ENCODE data around the gene CFB. TPM values are rescaled to one million over a fixed set of nuclear protein-coding genes. Genes with fewer than 3 reads are reported as not detected.
A peak's percentile ranks its signal among the peaks of the same experiment; 100 is the strongest.

CFB gene
- total and polyA plus RNA-seq, 2 of the 4 experiments (the other 2 are of a cell fraction) = 1.8 to 6.1 TPM

GRCh38 chr6:31920811-31921210 is 25.1 kb upstream of the CFB start:
- H3K79me1 ChIP-seq (ENCODE audit: low read depth in 1 of 2, low read length in 2 of 2) = no peaks in the 10 kb centered on the region
- ATAC-seq (ENCODE audit: low read depth) (peak; percentile 60; the same call in 1 of the 2 replicates), DNase-seq (no peak)
- no peak overlapping the region for H2AK9ac ChIP-seq (replicated peaks; ENCODE audit: low read depth, low read length, poor library complexity)
- H2BK20ac ChIP-seq (ENCODE audit: low read depth, low read length) = no peak overlapping the region
- ChIA-PET CTCF (no interaction called here), POLR2A (ENCODE audit: unreplicated experiment) (no interaction called here)
- no peak overlapping the region for H3K4me3 ChIP-seq (ENCODE audit: insufficient read depth, low read depth, low read length)
- no peak overlapping the region; the same call in 1 of the 2 replicates for H4K5ac ChIP-seq (ENCODE audit: low read depth, low read length)
- H2BK120ac ChIP-seq (ENCODE audit: low read depth, low read length) = no peak overlapping the region
- H3K9me1 ChIP-seq (ENCODE audit: insufficient read depth, low read length) = no peaks in the 10 kb centered on the region
- H4K91ac ChIP-seq (ENCODE audit: insufficient read depth, low read depth, low read length) = no peak overlapping the region
- H4K8ac ChIP-seq (ENCODE audit: low read depth in 2 of 2, low read length in 2 of 2) = no peak overlapping the region
- H3K56ac ChIP-seq (ENCODE audit: extremely low read depth, insufficient read depth, low read length) = no peak overlapping the region
- no peak overlapping the region for H2BK5ac ChIP-seq (ENCODE audit: low read depth, low read length, poor library complexity, severe bottlenecking)
- intact Hi-C loops (cut with micrococcal nuclease) (no loop called here), dilution Hi-C loops (cut with HindIII; ENCODE audit: low sequenced_read_pairs, unreplicated experiment) (no loop called here), in situ Hi-C loops (cut with MboI; ENCODE audit: low sequenced_read_pairs) (no loop called here)
- peaks cover 5% of the 10 kb centered on the region; the same call in 1 of the 2 replicates for H3K4me1 ChIP-seq (ENCODE audit: control insufficient read depth, insufficient read depth, low read length)
- H3K9me3 ChIP-seq (ENCODE audit: control insufficient read depth, insufficient read depth, low read length) = no peaks in the 10 kb centered on the region
- no peak overlapping the region for H3K27ac ChIP-seq (ENCODE audit: insufficient read depth, low read length)
- WGBS, 2 experiments (ENCODE audit: extremely low coverage in 2 of 2, insufficient read length in 1 of 2) = 17% methylated on average over 1 of the region's 2 CpGs; no CpG with 5 or more reads in 1 of the 2 experiments
- no peak overlapping the region for H2AK5ac ChIP-seq (ENCODE audit: low read depth, low read length)
- no peak overlapping the region for H3K23ac ChIP-seq (ENCODE audit: low read depth, low read length)
- BruUV-seq (replicated peaks) = no TSS peak
- no peak for TF ChIP-seq POLR2A (IDR thresholded peaks at IDR 0.05; ENCODE audit: low read depth, low read length)
- no peaks in the 10 kb centered on the region for H4K20me1 ChIP-seq (ENCODE audit: insufficient read depth, low read length)
- H3K9ac ChIP-seq (ENCODE audit: low read depth, low read length) = no peak overlapping the region
- no peak overlapping the region for H2AFZ ChIP-seq (replicated peaks; ENCODE audit: low read length, poor library complexity)
- no peak overlapping the region; the same call in 1 of the 2 replicates for H3K18ac ChIP-seq (ENCODE audit: low read depth, low read length)
- no peak overlapping the region for H3K4me2 ChIP-seq (ENCODE audit: low read depth, low read length)
- H3K27me3 ChIP-seq (ENCODE audit: control insufficient read depth, insufficient read depth, low read length) = 0 out of 2 replicates have a peak, but pooled peaks cover 2% of the 10 kb centered on the region
- no peak overlapping the region for H3K14ac ChIP-seq (replicated peaks; ENCODE audit: low read depth, low read length)
- no peaks in the 10 kb centered on the region for H3K36me3 ChIP-seq (ENCODE audit: control insufficient read depth, insufficient read depth, low read length)
- H3K4ac ChIP-seq (ENCODE audit: low read depth, low read length) = no peak overlapping the region; the same call in 1 of the 2 replicates
- H2BK15ac ChIP-seq (ENCODE audit: low read depth, low read length) = no peak overlapping the region; the same call in 2 of the 3 replicates

All from IMR-90 (cell line).